Kasumi-1 (cell line): Measurements from ENCODE around the gene DENND1B.
"Not testable (repeated sequence)": the region's sequence is repeated elsewhere in the genome, so short reads cannot be mapped to it uniquely, and the experiment has no call there.

Experiments
- DNase-seq, 2 experiments: peaks; one replicate each; lab custom pipeline; 2025; lab: John Stamatoyannopoulos, UW

The DENND1B gene

GRCh38 chr1:197744979-197745378 is 30.3 kb downstream of the DENND1B start:
- DNase-seq, result no peak

- DNase-seq, result no peak
Observed at GRCh38 chr1:197743578-197743977, 31.7 kb downstream of the DENND1B start.

GRCh38 chr1:197740992-197741391 is 34.3 kb downstream of the DENND1B start:
- no peak for DNase-seq

- no peak for DNase-seq
Observed at GRCh38 chr1:197738927-197739326, 36.4 kb downstream of the DENND1B start.

GRCh38 chr1:197737916-197738315 is 37.4 kb downstream of the DENND1B start:
- no peak for DNase-seq

- no peak for DNase-seq
Observed at GRCh38 chr1:197736685-197737084, 38.6 kb downstream of the DENND1B start.

GRCh38 chr1:197735461-197735860 is 39.8 kb downstream of the DENND1B start:
- DNase-seq, result no peak

- no peak for DNase-seq
Observed at GRCh38 chr1:197733324-197733723, 42.0 kb downstream of the DENND1B start.

GRCh38 chr1:197732187-197732586 is 43.1 kb downstream of the DENND1B start:
- DNase-seq, result no peak

GRCh38 chr1:197731449-197731848 is 43.8 kb downstream of the DENND1B start:
- DNase-seq, result no peak

GRCh38 chr1:197725976-197726375 is 49.3 kb downstream of the DENND1B start:
- no peak for DNase-seq

GRCh38 chr1:197725044-197725443 is 50.2 kb downstream of the DENND1B start:
- peak; percentile 19 to 23 for DNase-seq

- DNase-seq, result no peak
Observed at GRCh38 chr1:197715806-197716205, 59.5 kb downstream of the DENND1B start.

GRCh38 chr1:197706601-197707000 is 68.7 kb downstream of the DENND1B start:
- no peak for DNase-seq

GRCh38 chr1:197705941-197706340 is 69.3 kb downstream of the DENND1B start:
- no peak for DNase-seq

- not testable (repeated sequence) for DNase-seq
Observed at GRCh38 chr1:197700688-197701087, 74.6 kb downstream of the DENND1B start.

GRCh38 chr1:197696372-197696771 is 78.9 kb downstream of the DENND1B start:
- no peak for DNase-seq

- DNase-seq, result no peak
Observed at GRCh38 chr1:197695961-197696360, 79.3 kb downstream of the DENND1B start.

- peak; percentile 5 to 12 for DNase-seq
Observed at GRCh38 chr1:197692965-197693364, 82.3 kb downstream of the DENND1B start.

GRCh38 chr1:197691816-197692215 is 83.5 kb downstream of the DENND1B start:
- no peak for DNase-seq

GRCh38 chr1:197690074-197690473 is 85.2 kb downstream of the DENND1B start:
- no peak for DNase-seq

- no peak for DNase-seq
Observed at GRCh38 chr1:197688233-197688632, 87.0 kb downstream of the DENND1B start.

- DNase-seq, result no peak
Observed at GRCh38 chr1:197686702-197687355, 88.5 kb downstream of the DENND1B start.

GRCh38 chr1:197686231-197686630 is 89.0 kb downstream of the DENND1B start:
- DNase-seq, result no peak
